GM18873 (cell line): ENCODE results near the gene RING1.

Source experiments
- ATAC-seq: cut with Tn5 transposase; IDR thresholded peaks from one replicate; pipeline ENCODE4 v1.9.1; 2021; ENCODE audit warnings: mild to moderate bottlenecking, moderate library complexity, moderate number of reproducible peaks; ENCODE audit not compliant: unreplicated experiment, low FRiP score

Gene RING1

GRCh38 chr6:33171880-33172687 lies 36.2 kb upstream of the RING1 start:
- no peak for ATAC-seq

GRCh38 chr6:33172688-33173534 lies 35.4 kb upstream of the RING1 start:
- ATAC-seq, result no peak

- ATAC-seq, result no peak
These were observed 34.6 kb upstream of the RING1 start for GRCh38 chr6:33173535-33174180.

- no peak for ATAC-seq
These were observed 33.5 kb upstream of the RING1 start for GRCh38 chr6:33174784-33175183.

GRCh38 chr6:33175436-33176069 lies 32.7 kb upstream of the RING1 start:
- no peak for ATAC-seq

- no peak for ATAC-seq
These were observed 31.4 kb upstream of the RING1 start for GRCh38 chr6:33176906-33177305.

- ATAC-seq, result no peak
These were observed 30.5 kb upstream of the RING1 start for GRCh38 chr6:33177552-33178446.

GRCh38 chr6:33178755-33179475 lies 29.4 kb upstream of the RING1 start:
- ATAC-seq, result no peak

- no peak for ATAC-seq
These were observed 27.2 kb upstream of the RING1 start for GRCh38 chr6:33181141-33181540.

- no peak for ATAC-seq
These were observed 25.1 kb upstream of the RING1 start for GRCh38 chr6:33183071-33183683.

GRCh38 chr6:33185190-33185589 lies 23.1 kb upstream of the RING1 start:
- no peak for ATAC-seq

- no peak for ATAC-seq
These were observed 22.6 kb upstream of the RING1 start for GRCh38 chr6:33185654-33186187.

GRCh38 chr6:33187809-33188208 lies 20.5 kb upstream of the RING1 start:
- ATAC-seq, result no peak

GRCh38 chr6:33189164-33189563 lies 19.1 kb upstream of the RING1 start:
- ATAC-seq, result no peak

GRCh38 chr6:33189625-33190448 lies 18.5 kb upstream of the RING1 start:
- no peak for ATAC-seq

- ATAC-seq, result no peak
These were observed 17.7 kb upstream of the RING1 start for GRCh38 chr6:33190504-33191107.
